ENCODE results near the gene UBR2.
"Not testable (repeated sequence)": the region's sequence is repeated elsewhere in the genome, so short reads cannot be mapped to it uniquely, and the experiment has no call there.

The UBR2 gene

DNA sequence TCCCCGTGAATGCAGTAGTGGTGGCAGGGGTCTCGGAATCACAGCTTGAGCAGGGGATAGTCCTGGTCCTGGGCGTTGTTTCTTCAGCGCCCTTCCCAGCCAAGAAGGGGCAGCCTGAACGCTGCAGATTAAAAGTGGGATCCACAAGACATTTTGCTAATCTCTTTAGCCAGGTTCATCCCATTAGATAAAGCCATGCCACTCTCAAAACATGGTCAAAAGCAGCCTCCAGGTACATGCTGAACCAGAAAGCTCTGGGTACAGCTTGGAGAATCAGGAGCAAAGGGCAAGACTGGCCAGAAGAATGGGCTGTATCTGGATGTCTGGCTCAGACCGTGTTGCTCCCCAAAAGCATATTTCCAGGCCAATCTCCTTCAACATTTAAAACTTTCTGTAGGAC is 158.7 kb downstream of the UBR2 start, which contains the start of gene PRPH2:
TSS of gene PRPH2 (minus strand) at position 101 of the 400 bp plus-strand sequence. CDS start 263 bp downstream, outside the sequence.
- no peak within 1 kb of the TSS for H3K4me3 ChIP-seq (ENCODE audit: low read depth, low read length)
- no peak for DNase-seq (ENCODE audit: low read depth)
- TF ChIP-seq, protein P1, sequence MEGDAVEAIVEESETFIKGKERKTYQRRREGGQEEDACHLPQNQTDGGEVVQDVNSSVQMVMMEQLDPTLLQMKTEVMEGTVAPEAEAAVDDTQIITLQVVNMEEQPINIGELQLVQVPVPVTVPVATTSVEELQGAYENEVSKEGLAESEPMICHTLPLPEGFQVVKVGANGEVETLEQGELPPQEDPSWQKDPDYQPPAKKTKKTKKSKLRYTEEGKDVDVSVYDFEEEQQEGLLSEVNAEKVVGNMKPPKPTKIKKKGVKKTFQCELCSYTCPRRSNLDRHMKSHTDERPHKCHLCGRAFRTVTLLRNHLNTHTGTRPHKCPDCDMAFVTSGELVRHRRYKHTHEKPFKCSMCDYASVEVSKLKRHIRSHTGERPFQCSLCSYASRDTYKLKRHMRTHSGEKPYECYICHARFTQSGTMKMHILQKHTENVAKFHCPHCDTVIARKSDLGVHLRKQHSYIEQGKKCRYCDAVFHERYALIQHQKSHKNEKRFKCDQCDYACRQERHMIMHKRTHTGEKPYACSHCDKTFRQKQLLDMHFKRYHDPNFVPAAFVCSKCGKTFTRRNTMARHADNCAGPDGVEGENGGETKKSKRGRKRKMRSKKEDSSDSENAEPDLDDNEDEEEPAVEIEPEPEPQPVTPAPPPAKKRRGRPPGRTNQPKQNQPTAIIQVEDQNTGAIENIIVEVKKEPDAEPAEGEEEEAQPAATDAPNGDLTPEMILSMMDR (IDR thresholded peaks at IDR 0.05; ENCODE audit: insufficient read depth, low read depth, low read length, missing control alignments), result no peak

- no peak for DNase-seq (ENCODE audit: low read depth)
- TF ChIP-seq, protein P1 (IDR thresholded peaks at IDR 0.05; ENCODE audit: insufficient read depth, low read depth, low read length, missing control alignments), result no peak
- no peak overlapping the region for H3K4me3 ChIP-seq (ENCODE audit: low read depth, low read length)
These were observed 161.0 kb downstream of the UBR2 start for GRCh38 chr6:42724825-42725224.

- no peak overlapping the region for H3K4me3 ChIP-seq (ENCODE audit: low read depth, low read length)
- no peak for DNase-seq (ENCODE audit: low read depth)
- TF ChIP-seq, protein P1 (IDR thresholded peaks at IDR 0.05; ENCODE audit: insufficient read depth, low read depth, low read length, missing control alignments), result no peak
These were observed 162.2 kb downstream of the UBR2 start for GRCh38 chr6:42726026-42726425.

- TF ChIP-seq, protein P1 (IDR thresholded peaks at IDR 0.05; ENCODE audit: insufficient read depth, low read depth, low read length, missing control alignments), result peak; percentile 86
- DNase-seq (ENCODE audit: low read depth), result peak; percentile 94
- peak overlapping the region; percentile 57 for H3K4me3 ChIP-seq (ENCODE audit: low read depth, low read length)
These were observed 162.8 kb downstream of the UBR2 start for GRCh38 chr6:42726485-42727086.

DNA sequence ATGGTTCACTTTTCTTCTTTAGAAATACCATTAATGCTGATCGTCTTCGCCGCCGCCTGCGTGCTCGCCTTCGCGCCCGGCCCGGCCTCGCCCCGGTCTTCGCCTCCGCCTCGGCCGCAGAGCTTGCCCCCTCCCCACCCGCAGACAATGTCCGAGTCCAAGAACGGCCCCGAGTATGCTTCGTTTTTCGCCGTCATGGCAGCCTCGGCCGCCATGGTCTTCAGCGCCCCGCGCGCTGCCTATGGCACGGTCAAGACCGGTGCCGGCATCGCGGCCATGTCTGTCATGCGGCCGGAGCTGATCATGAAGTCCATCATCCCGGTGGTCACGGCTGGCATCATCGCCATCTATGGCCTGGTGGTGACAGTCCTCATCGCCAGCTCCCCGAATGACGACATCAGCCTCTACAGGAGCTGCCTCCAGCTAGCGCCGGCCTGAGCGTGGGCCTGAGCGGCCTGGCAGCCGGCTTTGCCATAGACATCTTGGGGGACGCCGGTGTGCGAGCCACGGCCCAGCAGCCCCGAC is 163.3 kb downstream of the UBR2 start:
- TF ChIP-seq, protein P1 (IDR thresholded peaks at IDR 0.05; ENCODE audit: insufficient read depth, low read depth, low read length, missing control alignments), result no peak
- peak overlapping the region; percentile 57 for H3K4me3 ChIP-seq (ENCODE audit: low read depth, low read length)
- peak; percentile 9 for DNase-seq (ENCODE audit: low read depth)

DNA sequence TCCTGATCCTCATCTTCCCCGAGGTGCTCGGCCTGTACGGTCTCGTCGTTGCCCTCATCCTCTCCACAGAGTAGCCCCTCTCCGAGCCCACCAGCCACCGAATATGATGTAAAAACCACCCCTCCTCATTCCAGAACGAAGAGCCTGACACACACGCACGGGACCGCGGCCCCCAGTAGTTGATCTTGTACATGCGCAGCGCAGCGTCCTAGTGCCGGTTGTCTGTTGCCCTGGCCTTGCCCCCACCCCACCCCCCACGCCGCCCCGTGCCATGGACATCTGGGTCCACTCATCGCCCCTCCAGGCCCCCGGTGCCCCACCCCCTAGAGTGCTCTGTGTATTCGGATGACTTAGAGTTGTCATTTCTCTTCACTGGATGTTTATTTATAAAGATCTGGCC is 163.8 kb downstream of the UBR2 start:
- H3K4me3 ChIP-seq (ENCODE audit: low read depth, low read length), result no peak overlapping the region
- DNase-seq (ENCODE audit: low read depth), result no peak
- TF ChIP-seq, protein P1 (IDR thresholded peaks at IDR 0.05; ENCODE audit: insufficient read depth, low read depth, low read length, missing control alignments), result no peak

DNA sequence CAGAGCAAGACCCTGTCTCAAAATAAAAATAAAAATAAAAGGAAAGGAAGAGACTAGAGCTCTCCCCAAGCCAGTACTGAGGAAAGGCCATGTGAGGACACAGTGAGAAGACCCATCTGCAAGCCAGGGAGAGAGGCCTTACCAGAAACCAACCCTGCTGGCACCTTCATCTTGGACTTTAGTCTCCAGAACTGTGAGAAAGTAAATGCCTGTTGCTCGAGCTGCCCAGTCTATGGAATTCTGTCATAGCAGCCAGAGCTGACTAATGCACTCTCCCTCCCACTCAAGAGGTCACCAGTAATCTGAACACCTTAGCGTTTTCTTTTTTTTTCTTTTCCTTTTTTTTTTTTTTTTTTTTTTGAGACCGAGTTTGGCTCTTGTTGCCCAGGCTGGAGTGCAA is 165.9 kb downstream of the UBR2 start:
- no peak overlapping the region for H3K4me3 ChIP-seq (ENCODE audit: low read depth, low read length)
- TF ChIP-seq, protein P1 (IDR thresholded peaks at IDR 0.05; ENCODE audit: insufficient read depth, low read depth, low read length, missing control alignments), result no peak
- DNase-seq (ENCODE audit: low read depth), result no peak

DNA sequence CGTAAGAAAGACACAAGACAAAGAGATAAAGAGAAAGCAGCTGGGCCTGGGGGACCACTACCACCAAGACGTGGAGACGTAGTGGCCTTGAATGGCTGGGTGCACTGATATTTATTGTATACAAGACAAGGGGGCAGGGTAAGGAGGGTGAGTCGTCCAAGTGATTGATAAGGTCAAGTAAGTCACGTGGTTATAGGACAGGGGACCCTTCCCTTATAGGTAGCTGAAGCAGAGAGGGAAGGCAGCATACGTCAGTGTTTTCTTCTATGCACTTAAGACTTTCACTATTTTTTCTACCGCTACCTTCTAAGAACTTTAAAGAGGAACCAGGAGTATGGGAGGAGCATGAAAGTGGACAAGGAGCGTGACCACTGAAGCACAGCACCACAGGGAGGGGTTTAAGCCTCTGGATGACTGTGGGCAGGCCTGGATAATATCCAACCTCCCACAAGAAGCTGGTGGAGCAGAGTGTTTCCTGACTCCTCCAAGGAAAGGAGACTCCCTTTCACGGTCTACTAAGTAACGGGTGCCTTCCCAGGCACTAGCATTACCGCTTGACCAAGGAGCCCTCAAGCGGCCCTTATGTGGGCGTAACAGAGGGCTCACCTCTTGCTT is 170.1 kb downstream of the UBR2 start:
- not testable (repeated sequence) for H3K4me3 ChIP-seq (ENCODE audit: low read depth, low read length); DNase-seq (ENCODE audit: low read depth)
